ENCODE measurements around the gene CHRNB2. TPM values are rescaled to one million over a fixed set of nuclear protein-coding genes. Genes with fewer than 3 reads are reported as not detected.

CHRNB2 gene
- total RNA-seq, 1 experiment from 2014 or later = not detected

- BruUV-seq (replicated peaks) = no TSS peak
These were observed 708 bp downstream of the CHRNB2 start for GRCh38 chr1:154568157-154568815.

GRCh38 chr1:154571244-154571963, 3.8 kb downstream of the CHRNB2 start:
- H3K27ac ChIP-seq = no peak overlapping the region
- H3K4me1 ChIP-seq (replicated peaks; ENCODE audit: insufficient read depth) = no peaks in the 10 kb centered on the region
- no peaks in the 10 kb centered on the region for H3K79me2 ChIP-seq (ENCODE audit: low read depth)
- H4K20me1 ChIP-seq (ENCODE audit: insufficient read depth) = no peaks in the 10 kb centered on the region
- H3K27me3 ChIP-seq (ENCODE audit: insufficient read depth, low read depth) = peaks cover 76% of the 10 kb centered on the region
- no peaks in the 10 kb centered on the region for H3K9me2 ChIP-seq (ENCODE audit: insufficient read depth)
- no TSS peak for BruUV-seq (replicated peaks)
- no peak for TF ChIP-seq EZH2 (IDR thresholded peaks at IDR 0.05; ENCODE audit: low read depth)
- TF ChIP-seq CTCF (conservative IDR thresholded peaks at IDR 0.05) = no peak
- POLR2A ChIA-PET (ENCODE audit: unreplicated experiment) = no interaction called here
- H2AFZ ChIP-seq = no peak overlapping the region
- H3K9me3 ChIP-seq (ENCODE audit: insufficient read depth, low read depth) = no peaks in the 10 kb centered on the region
- H3K4me3 ChIP-seq = no peak overlapping the region
- no peaks in the 10 kb centered on the region for H3F3A ChIP-seq (ENCODE audit: insufficient read depth, low read depth)
- CTCF ChIA-PET = no interaction called here
- DNase-seq = no peak
- H3K4me2 ChIP-seq = no peak overlapping the region
- intact Hi-C loops (cut with micrococcal nuclease; ENCODE audit: unreplicated experiment) = no loop called here
- H3K36me3 ChIP-seq (ENCODE audit: low read depth) = no peaks in the 10 kb centered on the region

More at GRCh38 chr1:154568157-154568815, 708 bp downstream of the CHRNB2 start:
- no peaks in the 10 kb centered on the region for H3K9me3 ChIP-seq (ENCODE audit: insufficient read depth, low read depth)
- no peak for DNase-seq
- H3K9me2 ChIP-seq (ENCODE audit: insufficient read depth) = no peaks in the 10 kb centered on the region
- no peak overlapping the region for H3K27ac ChIP-seq
- peaks cover 84% of the 10 kb centered on the region for H3K27me3 ChIP-seq (ENCODE audit: insufficient read depth, low read depth)
- intact Hi-C loops (cut with micrococcal nuclease; ENCODE audit: unreplicated experiment) = no loop called here
- no peaks in the 10 kb centered on the region for H3K4me1 ChIP-seq (replicated peaks; ENCODE audit: insufficient read depth)
- ChIA-PET POLR2A (ENCODE audit: unreplicated experiment) (no interaction called here), CTCF (no interaction called here)
- no peak overlapping the region for H2AFZ ChIP-seq
- no peaks in the 10 kb centered on the region for H3K36me3 ChIP-seq (ENCODE audit: low read depth)
- TF ChIP-seq EZH2 (IDR thresholded peaks at IDR 0.05; ENCODE audit: low read depth) (no peak), CTCF (conservative IDR thresholded peaks at IDR 0.05) (no peak)
- no peak overlapping the region for H3K4me3 ChIP-seq
- H4K20me1 ChIP-seq (ENCODE audit: insufficient read depth) = no peaks in the 10 kb centered on the region
- H3F3A ChIP-seq (ENCODE audit: insufficient read depth, low read depth) = no peaks in the 10 kb centered on the region
- H3K79me2 ChIP-seq (ENCODE audit: low read depth) = no peaks in the 10 kb centered on the region
- H3K4me2 ChIP-seq = no peak overlapping the region; the same call in 1 of the 2 replicates

DNA sequence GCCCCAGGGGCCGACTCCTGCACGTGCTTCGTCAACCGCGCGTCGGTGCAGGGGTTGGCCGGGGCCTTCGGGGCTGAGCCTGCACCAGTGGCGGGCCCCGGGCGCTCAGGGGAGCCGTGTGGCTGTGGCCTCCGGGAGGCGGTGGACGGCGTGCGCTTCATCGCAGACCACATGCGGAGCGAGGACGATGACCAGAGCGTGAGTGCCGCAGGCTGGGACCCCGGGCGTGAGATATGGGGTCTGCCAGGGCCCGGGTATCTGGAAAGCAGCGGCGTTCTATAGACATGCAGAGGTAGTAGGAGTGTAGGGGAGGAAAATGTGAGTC, 4.3 kb downstream of the CHRNB2 start:
- no peak for TF ChIP-seq EZH2 (IDR thresholded peaks at IDR 0.05; ENCODE audit: low read depth)
- TF ChIP-seq CTCF (conservative IDR thresholded peaks at IDR 0.05) = no peak
- Histone ChIP-seq H3K4me1 (replicated peaks; ENCODE audit: insufficient read depth) (no peaks in the 10 kb centered on the region), H3K9me2 (ENCODE audit: insufficient read depth) (no peaks in the 10 kb centered on the region), H3K79me2 (ENCODE audit: low read depth) (no peaks in the 10 kb centered on the region), H3K4me3 (no peak overlapping the region), H3K9me3 (ENCODE audit: insufficient read depth, low read depth) (no peaks in the 10 kb centered on the region), H2AFZ (no peak overlapping the region), H3F3A (ENCODE audit: insufficient read depth, low read depth) (no peaks in the 10 kb centered on the region), H3K27ac (no peak overlapping the region), H3K36me3 (ENCODE audit: low read depth) (no peaks in the 10 kb centered on the region), H4K20me1 (ENCODE audit: insufficient read depth) (no peaks in the 10 kb centered on the region), H3K4me2 (no peak overlapping the region), H3K27me3 (ENCODE audit: insufficient read depth, low read depth) (peaks cover 70% of the 10 kb centered on the region)
- ChIA-PET POLR2A (ENCODE audit: unreplicated experiment) (no interaction called here), CTCF (no interaction called here)
- DNase-seq = no peak
- no TSS peak for BruUV-seq (replicated peaks)
- intact Hi-C loops (cut with micrococcal nuclease; ENCODE audit: unreplicated experiment) = no loop called here
